ENCODE data around the gene SSUH2. TPM values are rescaled to one million over a fixed set of nuclear protein-coding genes. Genes with fewer than 3 reads are reported as not detected.

SSUH2 gene
- total and polyA plus RNA-seq, 2 of the 13 experiments (the other 11 are each of a cell fraction or from before 2014, with no cell fraction given), result 38.1 to 136 TPM

- TF ChIP-seq ZBTB33 (CRISPR knock-in tag; IDR thresholded peaks at IDR 0.05) (no peak), ETS1 (CRISPR knock-in tag; IDR thresholded peaks at IDR 0.05) (no peak), GLMP (CRISPR knock-in tag; IDR thresholded peaks at IDR 0.05; ENCODE audit: borderline replicate concordance) (no peak), HOXA7 (CRISPR knock-in tag; IDR thresholded peaks at IDR 0.05) (no peak), ZNF614 (CRISPR knock-in tag; IDR thresholded peaks at IDR 0.05; ENCODE audit: borderline replicate concordance) (peak; percentile 65; the same call in 1 of the 2 replicates), RFXANK (CRISPR knock-in tag; IDR thresholded peaks at IDR 0.05) (no peak), ZFP1 (CRISPR knock-in tag; IDR thresholded peaks at IDR 0.05) (no peak), KLF12 (CRISPR knock-in tag; IDR thresholded peaks at IDR 0.05; ENCODE audit: borderline replicate concordance) (no peak), TEF (CRISPR knock-in tag; IDR thresholded peaks at IDR 0.05) (no peak), ZNF138 (CRISPR knock-in tag; IDR thresholded peaks at IDR 0.05; ENCODE audit: low read depth) (no peak), HMGXB4 (CRISPR knock-in tag; IDR thresholded peaks at IDR 0.05; ENCODE audit: borderline replicate concordance in 1 of 2, low read depth in 1 of 2) (no peak), ZNF362 (CRISPR knock-in tag; IDR thresholded peaks at IDR 0.05; ENCODE audit: borderline replicate concordance) (no peak), RFX1 (IDR thresholded peaks at IDR 0.05) (no peak), ZNF788 (CRISPR knock-in tag; IDR thresholded peaks at IDR 0.05; ENCODE audit: borderline replicate concordance) (no peak), THYN1 (CRISPR knock-in tag; IDR thresholded peaks at IDR 0.05; ENCODE audit: borderline replicate concordance, low read depth) (no peak), EEA1 (CRISPR knock-in tag; IDR thresholded peaks at IDR 0.05; ENCODE audit: borderline replicate concordance) (no peak), FOSL1 (CRISPR knock-in tag; IDR thresholded peaks at IDR 0.05; ENCODE audit: borderline replicate concordance) (no peak), PATZ1 (CRISPR knock-in tag; IDR thresholded peaks at IDR 0.05) (peak; percentile 74)
These were observed 10.8 kb upstream of the SSUH2 start (continued) for GRCh38 chr3:8655387-8655835.

Data from HepG2 (cell line).